K562 (cell line): Measurements from ENCODE around the gene UTS2R. TPM values are rescaled to one million over a fixed set of nuclear protein-coding genes. Genes with fewer than 3 reads are reported as not detected.

Source experiments
- GABPB1 ChIP-seq: sonication (generic); formaldehyde crosslinking; IDR thresholded peaks from 2 replicates; pipeline ENCODE4 v1.8.0; 2022; ENCODE audit warnings: mild to moderate bottlenecking, missing genetic modification reagents
- MAFF ChIP-seq: IDR thresholded peaks from 2 replicates; pipeline ENCODE4 v1.6.1; 2012; ENCODE audit warnings: low read length, improper control_type of control experiment
- MAFG ChIP-seq: fragments of 450-650 bp; conservative IDR thresholded peaks from 2 replicates; pipeline ENCODE4 v1.6.1; 2016; ENCODE audit warnings: missing genetic modification characterization, missing compliant biosample characterization
- MAX ChIP-seq: sonication (generic); formaldehyde crosslinking; IDR thresholded peaks from 2 replicates; pipeline ENCODE4 v1.9.0; 2022; ENCODE audit warnings: mild to moderate bottlenecking, missing genetic modification reagents
- NR4A1 ChIP-seq, 2 experiments: fragments of 250-450 bp in 1 of 2; fragments of 450-650 bp in 1 of 2; sonication (Bioruptor Pico) in 1 of 2; IDR thresholded peaks; 2 replicates each; pipeline versions ENCODE4 v1.4.0 to v1.6.1; 2016 to 2020; ENCODE audit warnings: mild to moderate bottlenecking in 2 of 2, missing compliant biosample characterization in 1 of 2, missing genetic modification characterization in 1 of 2, moderate library complexity in 1 of 2
- PML ChIP-seq: IDR thresholded peaks from 2 replicates; pipeline ENCODE4 v1.6.1; 2012; ENCODE audit warnings: low read length, inconsistent platforms
- PURB ChIP-seq: sonication (generic); formaldehyde crosslinking; IDR thresholded peaks from 2 replicates; pipeline ENCODE4 v1.9.0; 2021; ENCODE audit warnings: low read depth, mild to moderate bottlenecking, missing genetic modification reagents
- SMAD4 ChIP-seq: fragments of 250-450 bp; sonication (Bioruptor Pico); conservative IDR thresholded peaks from 2 replicates; pipeline ENCODE4 v1.8.0; 2021; ENCODE audit warnings: inconsistent platforms, mild to moderate bottlenecking, moderate library complexity
- SP1 ChIP-seq: sonication (generic); formaldehyde crosslinking; IDR thresholded peaks from 2 replicates; pipeline ENCODE4 v1.8.1; 2022; ENCODE audit warnings: mild to moderate bottlenecking, missing genetic modification reagents
- STAT5A ChIP-seq: IDR thresholded peaks from 2 replicates; pipeline ENCODE4 v1.6.1; 2012; ENCODE audit warnings: low read length, inconsistent platforms, borderline replicate concordance
- WHSC1 ChIP-seq: IDR thresholded peaks from one replicate; pipeline ENCODE4 v1.6.1; 2012; ENCODE audit warnings: low read length, control low read depth, inconsistent platforms
- ZNF347 ChIP-seq: fragments of 450-650 bp; formaldehyde crosslinking; IDR thresholded peaks from 2 replicates; pipeline ENCODE4 v1.4.0; 2020; ENCODE audit warnings: low read depth, mild to moderate bottlenecking, moderate library complexity
- ZNF431 ChIP-seq: sonication (generic); formaldehyde crosslinking; IDR thresholded peaks from 2 replicates; pipeline ENCODE4 v1.8.0; 2022; ENCODE audit warnings: mild to moderate bottlenecking, missing genetic modification reagents
- ZNF584 ChIP-seq: fragments of 200-800 bp; sonication (Bioruptor generic); IDR thresholded peaks from 2 replicates; pipeline ENCODE4 v1.6.1; 2016; ENCODE audit warnings: low read depth, mild to moderate bottlenecking, missing genetic modification characterization, missing compliant biosample characterization
- ZNF780A ChIP-seq: fragments of 250-450 bp; sonication (Bioruptor Pico); IDR thresholded peaks from 2 replicates; pipeline ENCODE4 v1.5.0; 2021; ENCODE audit warnings: mild to moderate bottlenecking
- ZZZ3 ChIP-seq: fragments of 450-650 bp; IDR thresholded peaks from 2 replicates; pipeline ENCODE4 v1.6.1; 2016; ENCODE audit warnings: antibody characterized with exemption, mild to moderate bottlenecking, moderate library complexity
- polyA plus RNA-seq, 8 experiments: library from polyadenylated mRNA; depleted of rRNA in 4 of 8; stranded (reverse) in 5 of 8; unstranded in 3 of 8; fragments of >200 nt; fragmentation: Nextera tagmentation in 2 of 8; fragmentation: Illumina TruSeq in 1 of 8; extraction: Ambion mirVana in 2 of 8; extraction: Trizol in 1 of 8; gene quantifications; 2 replicates each; pipeline versions ENCODE4 v1.2.1 to v1.2.3, GENCODE V29; 2011 to 2014; ENCODE audit warnings: inconsistent platforms in 1 of 8, missing spikeins in 1 of 8
- total RNA-seq, 7 experiments: library from RNA; depleted of rRNA in 6 of 7; stranded (reverse); fragments of >200 nt in 6 of 7; fragmentation: Illumina TruSeq in 2 of 7; extraction: Trizol in 2 of 7; gene quantifications; 2 replicates each; pipeline versions ENCODE4 v1.2.1 to v1.2.3, GENCODE V29; 2011 to 2021; ENCODE audit warnings: low replicate concordance in 1 of 7
- TF ChIP-seq, protein P1 (sequence below): fragments of 450-650 bp; IDR thresholded peaks from 2 replicates; pipeline ENCODE4 v1.6.1; 2014; ENCODE audit warnings: low read depth, mild to moderate bottlenecking, moderate library complexity, borderline replicate concordance
- TF ChIP-seq, protein P2 (sequence below): fragments of 250-450 bp; sonication (Bioruptor Pico); IDR thresholded peaks from 2 replicates; pipeline ENCODE4 v1.8.0; 2022; ENCODE audit warnings: inconsistent platforms, mild to moderate bottlenecking, moderate library complexity, borderline replicate concordance
- TF ChIP-seq, protein P3 (sequence below): fragments of 450-650 bp; IDR thresholded peaks from one replicate; pipeline ENCODE4 v1.6.1; 2018; ENCODE audit warnings: mild to moderate bottlenecking, moderate library complexity; ENCODE audit not compliant: partially characterized antibody
- TF ChIP-seq, protein P4 (sequence below): sonication (generic); formaldehyde crosslinking; IDR thresholded peaks from 2 replicates; pipeline ENCODE4 v1.8.0; 2022; ENCODE audit warnings: mild to moderate bottlenecking, low read depth, missing genetic modification reagents

The UTS2R gene
- total and polyA plus RNA-seq, 9 of the 15 experiments (the other 6 are each of a cell fraction or from before 2014, with no cell fraction given), result 0.22 TPM; not detected in 8

DNA sequence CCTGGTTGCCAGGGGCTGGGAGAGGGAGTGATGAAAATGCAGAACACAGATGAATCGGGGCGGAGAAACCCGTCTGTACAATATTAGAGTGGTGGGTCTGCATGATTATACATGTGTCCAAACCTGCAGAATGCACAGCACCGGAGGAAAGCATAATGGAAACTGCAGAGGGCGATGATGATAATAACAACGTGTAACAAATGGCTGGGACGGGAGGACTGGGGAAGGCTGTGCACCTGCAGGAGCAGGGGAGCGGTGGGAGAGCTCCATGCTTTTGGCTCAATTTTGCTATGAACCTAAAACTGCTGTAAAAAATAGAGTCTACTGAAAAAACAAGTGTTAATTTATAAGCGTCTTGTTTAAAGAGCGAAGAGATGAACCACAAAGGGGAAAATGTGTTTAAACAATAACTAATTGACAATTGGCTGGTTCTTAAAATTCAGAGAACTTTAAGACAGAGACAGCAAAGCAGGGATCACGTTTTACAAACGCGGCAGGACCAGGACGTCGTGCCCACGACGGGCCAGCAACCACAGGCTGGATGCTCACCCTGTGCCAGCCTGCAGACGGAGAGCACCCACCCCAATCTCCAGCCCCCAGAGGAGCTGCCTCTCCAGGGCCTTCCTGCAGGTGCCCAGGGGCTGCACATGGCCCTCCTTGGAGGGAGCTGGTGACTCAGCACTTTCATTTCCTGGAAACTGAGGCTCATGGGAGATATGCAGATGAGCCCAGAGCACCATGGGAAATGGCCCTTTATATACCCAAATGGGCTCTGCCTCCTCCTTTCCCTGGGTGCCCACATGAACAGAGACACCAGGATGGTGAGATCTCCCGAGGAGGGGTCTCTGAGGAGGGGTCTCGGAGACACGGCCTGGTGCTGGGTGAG lies 12.9 kb upstream of the UTS2R start, which contains the start of gene TEX19 (continued):
- 0 out of 2 replicates have a peak, but pooled peaks have one; percentile 15 for TF ChIP-seq STAT5A
- TF ChIP-seq, protein P1, sequence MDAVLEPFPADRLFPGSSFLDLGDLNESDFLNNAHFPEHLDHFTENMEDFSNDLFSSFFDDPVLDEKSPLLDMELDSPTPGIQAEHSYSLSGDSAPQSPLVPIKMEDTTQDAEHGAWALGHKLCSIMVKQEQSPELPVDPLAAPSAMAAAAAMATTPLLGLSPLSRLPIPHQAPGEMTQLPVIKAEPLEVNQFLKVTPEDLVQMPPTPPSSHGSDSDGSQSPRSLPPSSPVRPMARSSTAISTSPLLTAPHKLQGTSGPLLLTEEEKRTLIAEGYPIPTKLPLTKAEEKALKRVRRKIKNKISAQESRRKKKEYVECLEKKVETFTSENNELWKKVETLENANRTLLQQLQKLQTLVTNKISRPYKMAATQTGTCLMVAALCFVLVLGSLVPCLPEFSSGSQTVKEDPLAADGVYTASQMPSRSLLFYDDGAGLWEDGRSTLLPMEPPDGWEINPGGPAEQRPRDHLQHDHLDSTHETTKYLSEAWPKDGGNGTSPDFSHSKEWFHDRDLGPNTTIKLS, result peak; percentile 78; the same call in 1 of the 2 replicates
- no peak for TF ChIP-seq ZNF347 (CRISPR knock-in tag)
- TF ChIP-seq MAFF, result peak; percentile 91
- no peak for TF ChIP-seq ZZZ3
- TF ChIP-seq PML, result no peak
- TF ChIP-seq GABPB1, result peak; percentile 49
- TF ChIP-seq, protein P2, sequence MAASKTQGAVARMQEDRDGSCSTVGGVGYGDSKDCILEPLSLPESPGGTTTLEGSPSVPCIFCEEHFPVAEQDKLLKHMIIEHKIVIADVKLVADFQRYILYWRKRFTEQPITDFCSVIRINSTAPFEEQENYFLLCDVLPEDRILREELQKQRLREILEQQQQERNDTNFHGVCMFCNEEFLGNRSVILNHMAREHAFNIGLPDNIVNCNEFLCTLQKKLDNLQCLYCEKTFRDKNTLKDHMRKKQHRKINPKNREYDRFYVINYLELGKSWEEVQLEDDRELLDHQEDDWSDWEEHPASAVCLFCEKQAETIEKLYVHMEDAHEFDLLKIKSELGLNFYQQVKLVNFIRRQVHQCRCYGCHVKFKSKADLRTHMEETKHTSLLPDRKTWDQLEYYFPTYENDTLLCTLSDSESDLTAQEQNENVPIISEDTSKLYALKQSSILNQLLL (CRISPR knock-in tag), result no peak
- no peak for TF ChIP-seq NR4A1 (CRISPR knock-in tag; IDR thresholded peaks at IDR 0.05)
- peak; percentile 83 for TF ChIP-seq NR4A1 (tag; IDR thresholded peaks at IDR 0.05)
- TF ChIP-seq ZNF584, result no peak
- TF ChIP-seq SP1 (CRISPR knock-in tag), result 0 out of 2 replicates have a peak, but pooled peaks have one; percentile 19
- TF ChIP-seq, protein P3, sequence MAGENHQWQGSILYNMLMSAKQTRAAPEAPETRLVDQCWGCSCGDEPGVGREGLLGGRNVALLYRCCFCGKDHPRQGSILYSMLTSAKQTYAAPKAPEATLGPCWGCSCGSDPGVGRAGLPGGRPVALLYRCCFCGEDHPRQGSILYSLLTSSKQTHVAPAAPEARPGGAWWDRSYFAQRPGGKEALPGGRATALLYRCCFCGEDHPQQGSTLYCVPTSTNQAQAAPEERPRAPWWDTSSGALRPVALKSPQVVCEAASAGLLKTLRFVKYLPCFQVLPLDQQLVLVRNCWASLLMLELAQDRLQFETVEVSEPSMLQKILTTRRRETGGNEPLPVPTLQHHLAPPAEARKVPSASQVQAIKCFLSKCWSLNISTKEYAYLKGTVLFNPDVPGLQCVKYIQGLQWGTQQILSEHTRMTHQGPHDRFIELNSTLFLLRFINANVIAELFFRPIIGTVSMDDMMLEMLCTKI, result no peak
- no peak for TF ChIP-seq WHSC1
- TF ChIP-seq PURB (CRISPR knock-in tag), result no peak
- peak; percentile 94 for TF ChIP-seq MAFG (tag)
- TF ChIP-seq, protein P4, sequence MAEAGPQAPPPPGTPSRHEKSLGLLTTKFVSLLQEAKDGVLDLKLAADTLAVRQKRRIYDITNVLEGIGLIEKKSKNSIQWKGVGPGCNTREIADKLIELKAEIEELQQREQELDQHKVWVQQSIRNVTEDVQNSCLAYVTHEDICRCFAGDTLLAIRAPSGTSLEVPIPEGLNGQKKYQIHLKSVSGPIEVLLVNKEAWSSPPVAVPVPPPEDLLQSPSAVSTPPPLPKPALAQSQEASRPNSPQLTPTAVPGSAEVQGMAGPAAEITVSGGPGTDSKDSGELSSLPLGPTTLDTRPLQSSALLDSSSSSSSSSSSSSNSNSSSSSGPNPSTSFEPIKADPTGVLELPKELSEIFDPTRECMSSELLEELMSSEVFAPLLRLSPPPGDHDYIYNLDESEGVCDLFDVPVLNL (CRISPR knock-in tag), result peak; percentile 50; the same call in 1 of the 2 replicates
- TF ChIP-seq MAX (CRISPR knock-in tag), result peak; percentile 93
- TF ChIP-seq ZNF780A (CRISPR knock-in tag), result no peak
- peak; percentile 83 for TF ChIP-seq ZNF431
- peak; percentile 48; the same call in 1 of the 2 replicates for TF ChIP-seq SMAD4
